HepG2 (cell line): ENCODE results near the gene RNF114. TPM values are rescaled to one million over a fixed set of nuclear protein-coding genes. Genes with fewer than 3 reads are reported as not detected.

Experiments
- AHR ChIP-seq: IDR thresholded peaks from 2 replicates; pipeline ENCODE4 v1.6.1; 2018; ENCODE audit warnings: missing genetic modification reagents, missing compliant biosample characterization
- ATF1 ChIP-seq: IDR thresholded peaks from 2 replicates; pipeline ENCODE4 v1.6.1; 2016; ENCODE audit warnings: mild to moderate bottlenecking, control low read depth
- ATF7-NPFF ChIP-seq: sonication (generic); formaldehyde crosslinking; IDR thresholded peaks from 2 replicates; pipeline ENCODE4 v1.8.1; 2023; ENCODE audit warnings: mild to moderate bottlenecking, low read depth, missing genetic modification reagents, moderate library complexity
- BATF2 ChIP-seq: sonication (generic); formaldehyde crosslinking; IDR thresholded peaks from 2 replicates; pipeline ENCODE4 v1.8.0; 2022; ENCODE audit warnings: mild to moderate bottlenecking, missing genetic modification reagents, moderate library complexity
- ELF3 ChIP-seq: IDR thresholded peaks from 2 replicates; pipeline ENCODE4 v1.6.1; 2016; ENCODE audit warnings: missing genetic modification reagents, missing compliant biosample characterization
- FOXA3 ChIP-seq: IDR thresholded peaks from 2 replicates; pipeline ENCODE4 v1.6.1; 2016; ENCODE audit warnings: missing genetic modification reagents, missing compliant biosample characterization
- FOXP1 ChIP-seq, 2 experiments: fragments of 450-650 bp in 1 of 2; IDR thresholded peaks; 2 replicates each; pipeline ENCODE4 v1.6.1; 2017 to 2018; ENCODE audit warnings: antibody characterized with exemption in 1 of 2
- KLF6 ChIP-seq: IDR thresholded peaks from 2 replicates; pipeline ENCODE4 v1.8.0; 2016; ENCODE audit warnings: missing biosample characterization, missing genetic modification reagents
- MBNL3 ChIP-seq: fragments of 250-450 bp; sonication (Bioruptor Pico); conservative IDR thresholded peaks from 2 replicates; pipeline ENCODE4 v1.8.0; 2022; ENCODE audit warnings: mild to moderate bottlenecking, inconsistent platforms
- MIXL1 ChIP-seq: IDR thresholded peaks from 2 replicates; pipeline ENCODE4 v1.6.1; 2016
- XBP1 ChIP-seq: sonication (generic); formaldehyde crosslinking; IDR thresholded peaks from 2 replicates; pipeline ENCODE4 v1.5.0; 2020; ENCODE audit warnings: missing genetic modification reagents
- ZNF251 ChIP-seq: sonication (generic); formaldehyde crosslinking; IDR thresholded peaks from 2 replicates; pipeline ENCODE4 v1.9.0; 2021; ENCODE audit warnings: mild to moderate bottlenecking, missing genetic modification reagents
- ZNF275 ChIP-seq: sonication (generic); formaldehyde crosslinking; IDR thresholded peaks from 2 replicates; pipeline ENCODE4 v1.8.0; 2022; ENCODE audit warnings: missing genetic modification reagents, mild to moderate bottlenecking, inconsistent platforms, borderline replicate concordance
- ZNF703 ChIP-seq: sonication (generic); formaldehyde crosslinking; IDR thresholded peaks from 2 replicates; pipeline ENCODE4 v1.5.1; 2020; ENCODE audit warnings: missing genetic modification reagents, mild to moderate bottlenecking, moderate library complexity, borderline replicate concordance
- ZNF768 ChIP-seq: sonication (generic); formaldehyde crosslinking; IDR thresholded peaks from 2 replicates; pipeline ENCODE4 v1.4.0; 2020; ENCODE audit warnings: missing genetic modification reagents
- polyA plus RNA-seq, 8 experiments: library from polyadenylated mRNA; depleted of rRNA in 3 of 8; stranded (reverse) in 7 of 8; unstranded in 1 of 8; fragments of >200 nt; fragmentation: Illumina TruSeq in 4 of 8; extraction: Trizol in 4 of 8; gene quantifications; 2 replicates each; pipeline versions ENCODE4 v1.2.1 to v1.2.3, GENCODE V29; 2011 to 2016; ENCODE audit warnings: low read depth in 4 of 8, missing spikeins in 1 of 8, mixed read lengths in 1 of 8; ENCODE audit not compliant: insufficient read depth in 1 of 8
- total RNA-seq, 5 experiments: library from RNA; depleted of rRNA; stranded (reverse); fragments of >200 nt; fragmentation: Illumina TruSeq; extraction: Trizol; gene quantifications; 2 replicates each; pipeline ENCODE4 v1.2.3, GENCODE V29; 2016; ENCODE audit warnings: low read depth in 1 of 5
- TF ChIP-seq, protein P1 (sequence below): sonication (generic); formaldehyde crosslinking; IDR thresholded peaks from 2 replicates; pipeline ENCODE4 v1.5.1; 2020; ENCODE audit warnings: mild to moderate bottlenecking, missing genetic modification reagents
- TF ChIP-seq, protein P2 (sequence below): sonication (generic); formaldehyde crosslinking; IDR thresholded peaks from 2 replicates; pipeline ENCODE4 v1.4.0; 2020; ENCODE audit warnings: missing genetic modification reagents
- TF ChIP-seq, protein P3 (sequence below): sonication (generic); formaldehyde crosslinking; IDR thresholded peaks from 2 replicates; pipeline ENCODE4 v1.5.0; 2020; ENCODE audit warnings: missing genetic modification reagents
- TF ChIP-seq, protein P4 (sequence below): fragments of 450-650 bp; IDR thresholded peaks from 2 replicates; pipeline ENCODE4 v1.6.1; 2017

RNF114 gene
- total and polyA plus RNA-seq, 2 of the 13 experiments (the other 11 are each of a cell fraction or from before 2014, with no cell fraction given): 119 to 126 TPM

- TF ChIP-seq, protein P1, sequence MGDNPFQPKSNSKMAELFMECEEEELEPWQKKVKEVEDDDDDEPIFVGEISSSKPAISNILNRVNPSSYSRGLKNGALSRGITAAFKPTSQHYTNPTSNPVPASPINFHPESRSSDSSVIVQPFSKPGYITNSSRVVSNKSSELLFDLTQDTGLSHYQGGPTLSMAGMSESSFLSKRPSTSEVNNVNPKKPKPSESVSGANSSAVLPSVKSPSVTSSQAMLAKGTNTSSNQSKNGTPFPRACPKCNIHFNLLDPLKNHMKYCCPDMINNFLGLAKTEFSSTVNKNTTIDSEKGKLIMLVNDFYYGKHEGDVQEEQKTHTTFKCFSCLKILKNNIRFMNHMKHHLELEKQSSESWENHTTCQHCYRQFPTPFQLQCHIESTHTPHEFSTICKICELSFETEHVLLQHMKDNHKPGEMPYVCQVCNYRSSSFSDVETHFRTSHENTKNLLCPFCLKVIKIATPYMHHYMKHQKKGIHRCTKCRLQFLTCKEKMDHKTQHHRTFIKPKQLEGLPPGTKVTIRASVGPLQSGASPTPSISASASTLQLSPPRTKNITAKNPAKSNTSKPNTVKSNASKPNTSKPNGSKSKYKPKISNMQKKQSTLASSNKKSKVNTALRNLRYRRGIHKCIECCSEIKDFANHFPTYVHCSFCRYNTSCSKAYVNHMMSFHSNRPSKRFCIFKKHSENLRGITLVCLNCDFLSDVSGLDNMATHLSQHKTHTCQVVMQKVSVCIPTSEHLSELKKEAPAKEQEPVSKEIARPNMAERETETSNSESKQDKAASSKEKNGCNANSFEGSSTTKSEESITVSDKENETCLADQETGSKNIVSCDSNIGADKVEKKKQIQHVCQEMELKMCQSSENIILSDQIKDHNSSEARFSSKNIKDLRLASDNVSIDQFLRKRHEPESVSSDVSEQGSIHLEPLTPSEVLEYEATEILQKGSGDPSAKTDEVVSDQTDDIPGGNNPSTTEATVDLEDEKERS: no peak
- no peak for TF ChIP-seq ELF3 (CRISPR knock-in tag)
- TF ChIP-seq, protein P2, sequence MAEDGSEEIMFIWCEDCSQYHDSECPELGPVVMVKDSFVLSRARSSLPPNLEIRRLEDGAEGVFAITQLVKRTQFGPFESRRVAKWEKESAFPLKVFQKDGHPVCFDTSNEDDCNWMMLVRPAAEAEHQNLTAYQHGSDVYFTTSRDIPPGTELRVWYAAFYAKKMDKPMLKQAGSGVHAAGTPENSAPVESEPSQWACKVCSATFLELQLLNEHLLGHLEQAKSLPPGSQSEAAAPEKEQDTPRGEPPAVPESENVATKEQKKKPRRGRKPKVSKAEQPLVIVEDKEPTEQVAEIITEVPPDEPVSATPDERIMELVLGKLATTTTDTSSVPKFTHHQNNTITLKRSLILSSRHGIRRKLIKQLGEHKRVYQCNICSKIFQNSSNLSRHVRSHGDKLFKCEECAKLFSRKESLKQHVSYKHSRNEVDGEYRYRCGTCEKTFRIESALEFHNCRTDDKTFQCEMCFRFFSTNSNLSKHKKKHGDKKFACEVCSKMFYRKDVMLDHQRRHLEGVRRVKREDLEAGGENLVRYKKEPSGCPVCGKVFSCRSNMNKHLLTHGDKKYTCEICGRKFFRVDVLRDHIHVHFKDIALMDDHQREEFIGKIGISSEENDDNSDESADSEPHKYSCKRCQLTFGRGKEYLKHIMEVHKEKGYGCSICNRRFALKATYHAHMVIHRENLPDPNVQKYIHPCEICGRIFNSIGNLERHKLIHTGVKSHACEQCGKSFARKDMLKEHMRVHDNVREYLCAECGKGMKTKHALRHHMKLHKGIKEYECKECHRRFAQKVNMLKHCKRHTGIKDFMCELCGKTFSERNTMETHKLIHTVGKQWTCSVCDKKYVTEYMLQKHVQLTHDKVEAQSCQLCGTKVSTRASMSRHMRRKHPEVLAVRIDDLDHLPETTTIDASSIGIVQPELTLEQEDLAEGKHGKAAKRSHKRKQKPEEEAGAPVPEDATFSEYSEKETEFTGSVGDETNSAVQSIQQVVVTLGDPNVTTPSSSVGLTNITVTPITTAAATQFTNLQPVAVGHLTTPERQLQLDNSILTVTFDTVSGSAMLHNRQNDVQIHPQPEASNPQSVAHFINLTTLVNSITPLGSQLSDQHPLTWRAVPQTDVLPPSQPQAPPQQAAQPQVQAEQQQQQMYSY (CRISPR knock-in tag): no peak
- TF ChIP-seq FOXA3 (CRISPR knock-in tag): no peak
- TF ChIP-seq, protein P3, sequence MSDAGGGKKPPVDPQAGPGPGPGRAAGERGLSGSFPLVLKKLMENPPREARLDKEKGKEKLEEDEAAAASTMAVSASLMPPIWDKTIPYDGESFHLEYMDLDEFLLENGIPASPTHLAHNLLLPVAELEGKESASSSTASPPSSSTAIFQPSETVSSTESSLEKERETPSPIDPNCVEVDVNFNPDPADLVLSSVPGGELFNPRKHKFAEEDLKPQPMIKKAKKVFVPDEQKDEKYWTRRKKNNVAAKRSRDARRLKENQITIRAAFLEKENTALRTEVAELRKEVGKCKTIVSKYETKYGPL: no peak
- TF ChIP-seq ATF1 (CRISPR knock-in tag): no peak
- no peak for TF ChIP-seq KLF6
- no peak for TF ChIP-seq MIXL1 (CRISPR knock-in tag)
- TF ChIP-seq MBNL3 (CRISPR knock-in tag): no peak
- TF ChIP-seq, protein P4, sequence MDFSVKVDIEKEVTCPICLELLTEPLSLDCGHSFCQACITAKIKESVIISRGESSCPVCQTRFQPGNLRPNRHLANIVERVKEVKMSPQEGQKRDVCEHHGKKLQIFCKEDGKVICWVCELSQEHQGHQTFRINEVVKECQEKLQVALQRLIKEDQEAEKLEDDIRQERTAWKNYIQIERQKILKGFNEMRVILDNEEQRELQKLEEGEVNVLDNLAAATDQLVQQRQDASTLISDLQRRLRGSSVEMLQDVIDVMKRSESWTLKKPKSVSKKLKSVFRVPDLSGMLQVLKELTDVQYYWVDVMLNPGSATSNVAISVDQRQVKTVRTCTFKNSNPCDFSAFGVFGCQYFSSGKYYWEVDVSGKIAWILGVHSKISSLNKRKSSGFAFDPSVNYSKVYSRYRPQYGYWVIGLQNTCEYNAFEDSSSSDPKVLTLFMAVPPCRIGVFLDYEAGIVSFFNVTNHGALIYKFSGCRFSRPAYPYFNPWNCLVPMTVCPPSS: no peak
- no peak for TF ChIP-seq ZNF251 (CRISPR knock-in tag)
- no peak for TF ChIP-seq XBP1 (CRISPR knock-in tag)
- TF ChIP-seq BATF2 (CRISPR knock-in tag): no peak; the same call in 1 of the 2 replicates
- no peak for TF ChIP-seq FOXP1 (IDR thresholded peaks at IDR 0.05)
- no peak for TF ChIP-seq FOXP1 (CRISPR knock-in tag; IDR thresholded peaks at IDR 0.05)
- no peak for TF ChIP-seq AHR (CRISPR knock-in tag)
- TF ChIP-seq ATF7-NPFF (CRISPR knock-in tag): no peak
- TF ChIP-seq ZNF768 (CRISPR knock-in tag): no peak
- TF ChIP-seq ZNF703: peak; percentile 51; the same call in 1 of the 2 replicates
- no peak for TF ChIP-seq ZNF275 (CRISPR knock-in tag)
Measured at GRCh38 chr20:49983123-49983847, 47.1 kb downstream of the RNF114 start (continued).
